ENCODE data around the gene HSPA1B.
"Not testable (repeated sequence)": the region's sequence is repeated elsewhere in the genome, so short reads cannot be mapped to it uniquely, and the experiment has no call there.

DNA sequence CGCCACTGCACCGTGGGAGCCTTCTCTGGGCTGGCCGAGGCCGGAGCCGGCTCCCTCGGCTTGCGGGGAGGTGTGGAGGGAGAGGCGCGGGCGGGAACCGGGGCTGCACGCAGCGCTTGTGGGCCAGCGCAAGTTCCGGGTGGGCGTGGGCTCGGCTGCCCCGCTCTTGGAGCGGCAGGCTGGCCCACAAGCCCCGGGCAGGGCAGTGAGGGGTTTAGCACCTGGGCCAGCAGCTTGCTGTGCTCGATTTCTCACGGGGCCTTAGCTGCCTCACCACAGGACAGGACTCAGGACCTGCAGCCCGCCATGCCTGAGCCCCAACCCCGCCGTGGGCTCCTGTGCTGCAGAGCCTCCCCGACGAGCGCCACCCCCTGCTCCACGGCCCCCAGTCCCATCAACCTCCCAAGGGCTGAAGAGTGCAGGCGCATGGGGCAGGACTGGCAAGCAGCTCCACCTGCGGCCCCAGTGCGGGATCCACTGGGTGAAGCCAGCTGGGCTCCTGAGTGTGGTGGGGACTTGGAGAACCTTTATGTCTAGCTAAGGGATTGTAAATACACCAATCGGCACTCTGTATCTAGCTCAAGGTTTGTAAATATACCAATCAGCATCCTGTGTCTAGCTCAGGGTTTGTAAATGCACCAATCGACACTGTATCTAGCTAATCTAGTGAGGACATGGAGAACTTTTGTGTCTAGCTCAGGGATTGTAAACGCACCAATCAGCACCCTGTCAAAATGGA, 24.6 kb downstream of the HSPA1B start:
- TF ChIP-seq, protein P1, sequence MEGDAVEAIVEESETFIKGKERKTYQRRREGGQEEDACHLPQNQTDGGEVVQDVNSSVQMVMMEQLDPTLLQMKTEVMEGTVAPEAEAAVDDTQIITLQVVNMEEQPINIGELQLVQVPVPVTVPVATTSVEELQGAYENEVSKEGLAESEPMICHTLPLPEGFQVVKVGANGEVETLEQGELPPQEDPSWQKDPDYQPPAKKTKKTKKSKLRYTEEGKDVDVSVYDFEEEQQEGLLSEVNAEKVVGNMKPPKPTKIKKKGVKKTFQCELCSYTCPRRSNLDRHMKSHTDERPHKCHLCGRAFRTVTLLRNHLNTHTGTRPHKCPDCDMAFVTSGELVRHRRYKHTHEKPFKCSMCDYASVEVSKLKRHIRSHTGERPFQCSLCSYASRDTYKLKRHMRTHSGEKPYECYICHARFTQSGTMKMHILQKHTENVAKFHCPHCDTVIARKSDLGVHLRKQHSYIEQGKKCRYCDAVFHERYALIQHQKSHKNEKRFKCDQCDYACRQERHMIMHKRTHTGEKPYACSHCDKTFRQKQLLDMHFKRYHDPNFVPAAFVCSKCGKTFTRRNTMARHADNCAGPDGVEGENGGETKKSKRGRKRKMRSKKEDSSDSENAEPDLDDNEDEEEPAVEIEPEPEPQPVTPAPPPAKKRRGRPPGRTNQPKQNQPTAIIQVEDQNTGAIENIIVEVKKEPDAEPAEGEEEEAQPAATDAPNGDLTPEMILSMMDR (IDR thresholded peaks at IDR 0.05 in 2 of 3, conservative IDR thresholded peaks at IDR 0.05 in 1 of 3; ENCODE audit: borderline replicate concordance in 1 of 3, insufficient read depth in 1 of 3, low read depth in 2 of 3, low read length in 2 of 3), result not testable (repeated sequence)
- TF ChIP-seq POLR2A (IDR thresholded peaks at IDR 0.05; ENCODE audit: borderline replicate concordance, extremely low read depth, insufficient read depth, insufficient read length); EZH2phosphoT487 (IDR thresholded peaks at IDR 0.05; ENCODE audit: borderline replicate concordance); ZBTB33 (IDR thresholded peaks at IDR 0.05; ENCODE audit: extremely low read depth, insufficient replicate concordance, low read length); JUND (IDR thresholded peaks at IDR 0.05); EZH2 (IDR thresholded peaks at IDR 0.05); FOSL1 (IDR thresholded peaks at IDR 0.05; ENCODE audit: low read depth); EGR1 (IDR thresholded peaks at IDR 0.05; ENCODE audit: low read depth); ZNF274 (IDR thresholded peaks at IDR 0.05; ENCODE audit: low read depth, low read length); YY1 (IDR thresholded peaks at IDR 0.05; ENCODE audit: extremely low read depth, insufficient replicate concordance, low read depth, low read length); POLR2AphosphoS5 (IDR thresholded peaks at IDR 0.05; ENCODE audit: low read depth, low read length); MAX (IDR thresholded peaks at IDR 0.05); REST (IDR thresholded peaks at IDR 0.05; ENCODE audit: low read depth): not testable (repeated sequence)
